ENCODE results near the gene OR4F15. TPM values are rescaled to one million over a fixed set of nuclear protein-coding genes. Genes with fewer than 3 reads are reported as not detected.
"Not testable (repeated sequence)": the region's sequence is repeated elsewhere in the genome, so short reads cannot be mapped to it uniquely, and the experiment has no call there.

Gene OR4F15
- not detected for total RNA-seq
- polyA plus RNA-seq (2013, experiment 1 of 2): not detected
- not detected for polyA plus RNA-seq (2013, experiment 2 of 2)
- long read RNA-seq, experiment 1: 0 reads
- long read RNA-seq, experiment 2: 0 reads
- long read RNA-seq, experiment 3: 0 reads
- long read RNA-seq, experiment 4: 0 reads

GRCh38 chr15:101811902-101812301, at the start of gene OR4F15:
Gene OR4F15, plus strand, starts transcription at chr15:101812202. Its CDS starts 5,985 bp downstream, at chr15:101818187.
- H3K4me3 ChIP-seq (ENCODE audit: low read length): no peak within 1 kb of the TSS
- DNase-seq: no peak
- TF ChIP-seq CTCF (conservative IDR thresholded peaks at IDR 0.05): no peak
- H3K9me3 ChIP-seq (ENCODE audit: control insufficient read depth, low read length): no peaks in the 10 kb centered on the region
- H3K4me1 Mint-ChIP-seq: no peaks in the 10 kb centered on the region
- no peak within 1 kb of the TSS for H3K27ac ChIP-seq (ENCODE audit: low read depth, low read length)
- H3K9ac ChIP-seq (ENCODE audit: extremely low read depth, low read length, poor library complexity, severe bottlenecking): no peak within 1 kb of the TSS
- peaks cover 2% of the 10 kb centered on the region for H3K27me3 Mint-ChIP-seq (ENCODE audit: insufficient read depth)
- H3K36me3 Mint-ChIP-seq (ENCODE audit: low read depth): no peaks in the 10 kb centered on the region
- no peak within 1 kb of the TSS for H3K4me3 Mint-ChIP-seq
- H3K27me3 ChIP-seq (ENCODE audit: control insufficient read depth, insufficient read depth, low read length, poor library complexity, severe bottlenecking): peaks cover 4% of the 10 kb centered on the region
- H3K27ac Mint-ChIP-seq: no peak within 1 kb of the TSS
- H3K36me3 ChIP-seq (ENCODE audit: control insufficient read depth, insufficient read depth, low read length): no peaks in the 10 kb centered on the region
- no peaks in the 10 kb centered on the region for H3K4me1 ChIP-seq (ENCODE audit: control insufficient read depth, insufficient read depth, low read length)
- no peaks in the 10 kb centered on the region for H3K9me3 Mint-ChIP-seq

GRCh38 chr15:101764669-101765339, 47.2 kb upstream of the OR4F15 start:
- not testable (repeated sequence) for H3K9ac ChIP-seq (ENCODE audit: extremely low read depth, low read length, poor library complexity, severe bottlenecking); H3K4me3 Mint-ChIP-seq; H3K27me3 ChIP-seq (ENCODE audit: control insufficient read depth, insufficient read depth, low read length, poor library complexity, severe bottlenecking); H3K4me1 Mint-ChIP-seq; H3K9me3 ChIP-seq (ENCODE audit: control insufficient read depth, low read length); H3K4me3 ChIP-seq (ENCODE audit: low read length); H3K36me3 ChIP-seq (ENCODE audit: control insufficient read depth, insufficient read depth, low read length); H3K27ac Mint-ChIP-seq; H3K9me3 Mint-ChIP-seq; H3K27me3 Mint-ChIP-seq (ENCODE audit: insufficient read depth); H3K36me3 Mint-ChIP-seq (ENCODE audit: low read depth); DNase-seq; H3K27ac ChIP-seq (ENCODE audit: low read depth, low read length); H3K4me1 ChIP-seq (ENCODE audit: control insufficient read depth, insufficient read depth, low read length)
- 86 to 93% methylated on average over 10 to 22 of the region's 23 CpGs for WGBS, 2 experiments (ENCODE audit: insufficient coverage in 1 of 2, insufficient read length in 1 of 2)

GRCh38 chr15:101765340-101765671, 46.7 kb upstream of the OR4F15 start:
- WGBS, 2 experiments (ENCODE audit: insufficient coverage in 1 of 2, insufficient read length in 1 of 2): 91% methylated on average over 7 of the region's 7 CpGs; no CpG with 5 or more reads in 1 of the 2 experiments
- H3K27ac Mint-ChIP-seq; H3K27me3 ChIP-seq (ENCODE audit: control insufficient read depth, insufficient read depth, low read length, poor library complexity, severe bottlenecking); H3K4me3 Mint-ChIP-seq; H3K36me3 Mint-ChIP-seq (ENCODE audit: low read depth); H3K4me1 ChIP-seq (ENCODE audit: control insufficient read depth, insufficient read depth, low read length); H3K9me3 ChIP-seq (ENCODE audit: control insufficient read depth, low read length); H3K9ac ChIP-seq (ENCODE audit: extremely low read depth, low read length, poor library complexity, severe bottlenecking); H3K27ac ChIP-seq (ENCODE audit: low read depth, low read length); H3K27me3 Mint-ChIP-seq (ENCODE audit: insufficient read depth); DNase-seq; H3K36me3 ChIP-seq (ENCODE audit: control insufficient read depth, insufficient read depth, low read length); H3K4me3 ChIP-seq (ENCODE audit: low read length); H3K4me1 Mint-ChIP-seq; H3K9me3 Mint-ChIP-seq: not testable (repeated sequence)

- Mint-ChIP-seq H3K36me3 (ENCODE audit: low read depth) (no peaks in the 10 kb centered on the region), H3K27ac (no peak overlapping the region), H3K4me3 (no peak overlapping the region), H3K27me3 (ENCODE audit: insufficient read depth) (peaks cover 3% of the 10 kb centered on the region), H3K9me3 (no peaks in the 10 kb centered on the region), H3K4me1 (no peaks in the 10 kb centered on the region)
- H3K4me3 ChIP-seq (ENCODE audit: low read length): no peak overlapping the region
- no peak overlapping the region for H3K9ac ChIP-seq (ENCODE audit: extremely low read depth, low read length, poor library complexity, severe bottlenecking)
- no peaks in the 10 kb centered on the region for H3K4me1 ChIP-seq (ENCODE audit: control insufficient read depth, insufficient read depth, low read length)
- no peaks in the 10 kb centered on the region for H3K36me3 ChIP-seq (ENCODE audit: control insufficient read depth, insufficient read depth, low read length)
- DNase-seq: no peak
- no peak overlapping the region for H3K27ac ChIP-seq (ENCODE audit: low read depth, low read length)
- H3K27me3 ChIP-seq (ENCODE audit: control insufficient read depth, insufficient read depth, low read length, poor library complexity, severe bottlenecking): no peaks in the 10 kb centered on the region
- no peak for TF ChIP-seq CTCF (conservative IDR thresholded peaks at IDR 0.05)
- no peaks in the 10 kb centered on the region for H3K9me3 ChIP-seq (ENCODE audit: control insufficient read depth, low read length)
- 86 to 87% methylated on average over 9 to 15 of the region's 15 CpGs for WGBS, 2 experiments (ENCODE audit: insufficient coverage in 1 of 2, insufficient read length in 1 of 2)
These were observed 46.1 kb upstream of the OR4F15 start for GRCh38 chr15:101765772-101766456.
